CD4-positive, alpha-beta T cell (primary cell): ENCODE measurements around the gene LTC4S. TPM values are rescaled to one million over a fixed set of nuclear protein-coding genes. Genes with fewer than 3 reads are reported as not detected.

Experiments
- ATAC-seq: fragments of 200-7000 bp; cut with Tn5 transposase; one replicate; pipeline ENCODE4 v1.10.0; 2022; ENCODE audit warnings: mild to moderate bottlenecking; ENCODE audit not compliant: poor library complexity
- CTCF ChIA-PET: fragments of 350-600 bp; sonication (Branson Sonifier 250); formaldehyde crosslinking; loops from one replicate; lab custom pipeline; 2021; ENCODE audit warnings: antibody characterized with exemption, inconsistent platforms; lab: Charles Lee
- POLR2A ChIA-PET: fragments of 350-600 bp; sonication (Branson Sonifier 250); formaldehyde crosslinking; loops from one replicate; lab custom pipeline; 2021; ENCODE audit warnings: antibody characterized with exemption, inconsistent platforms; lab: Charles Lee
- DNase-seq, 14 experiments: peaks; one replicate each; pipeline ENCODE4 v3.0.0-alpha.2; 2013 to 2020; ENCODE audit warnings: mixed read lengths in 2 of 14
- H3K27ac ChIP-seq, 2 donors: one replicate each; pipeline versions ENCODE4 v1.5.1 to v1.7.0; 2013; ENCODE audit warnings: low read length in 2 of 2, low read depth in 1 of 2, mild to moderate bottlenecking in 1 of 2
- H3K27me3 ChIP-seq, 2 experiments: 1 replicate in 1 of 2; 2 replicates in 1 of 2; pipeline versions ENCODE4 v1.6.1 to v1.7.0; 2013; ENCODE audit warnings: low read length in 2 of 2, control low read depth in 1 of 2, mild to moderate bottlenecking in 1 of 2, moderate library complexity in 1 of 2; ENCODE audit not compliant: insufficient read depth in 2 of 2, control insufficient read depth in 1 of 2
- H3K36me3 ChIP-seq: one replicate; pipeline ENCODE4 v1.6.1; 2013; ENCODE audit warnings: low read length, control low read depth; ENCODE audit not compliant: insufficient read depth
- H3K4me1 ChIP-seq: one replicate; pipeline ENCODE4 v1.6.1; 2013; ENCODE audit warnings: low read length, control low read depth; ENCODE audit not compliant: insufficient read depth
- H3K4me3 ChIP-seq: one replicate; pipeline ENCODE4 v1.5.1; 2013; ENCODE audit warnings: mild to moderate bottlenecking, low read length, moderate library complexity
- H3K9me3 ChIP-seq, 2 experiments: 1 replicate in 1 of 2; 2 replicates in 1 of 2; pipeline versions ENCODE4 v1.6.1 to v1.7.0; 2013; ENCODE audit warnings: low read length in 2 of 2, mild to moderate bottlenecking in 2 of 2, control low read depth in 1 of 2, moderate library complexity in 1 of 2; ENCODE audit not compliant: control insufficient read depth in 1 of 2, insufficient read depth in 1 of 2
- H3K27ac Mint-ChIP-seq: one replicate; pipeline ENCODE4 v1.8.0; 2020; ENCODE audit warnings: mixed read lengths
- H3K27me3 Mint-ChIP-seq: one replicate; pipeline ENCODE4 v1.8.0; 2021; ENCODE audit warnings: mixed read lengths
- H3K36me3 Mint-ChIP-seq: one replicate; pipeline ENCODE4 v1.8.0; 2021; ENCODE audit warnings: low read depth, mixed read lengths
- H3K4me1 Mint-ChIP-seq: one replicate; pipeline ENCODE4 v1.8.0; 2021; ENCODE audit warnings: low read depth, mixed read lengths
- H3K4me3 Mint-ChIP-seq: one replicate; pipeline ENCODE4 v1.8.0; 2020; ENCODE audit warnings: mild to moderate bottlenecking, mixed read lengths
- H3K9me3 Mint-ChIP-seq: one replicate; pipeline ENCODE4 v1.8.0; 2020; ENCODE audit warnings: mixed read lengths
- intact Hi-C, 2 experiments: fragments of 100-400 bp; cut with DNase I in 1 of 2; cut with micrococcal nuclease in 1 of 2; formaldehyde crosslinking; loops; one replicate each; pipeline versions ENCODE4 v1.15.1 to v1.9.0; 2023 to 2025; cut with DNase I, micrococcal nuclease
- total RNA-seq, 174 experiments: library from RNA in 2 of 174; stranded (reverse) in 2 of 174; gene quantifications; one replicate each; pipeline ENCODE4 v1.2.3 and lab custom pipeline; 2021 to 2026
- TF ChIP-seq, protein P1 (sequence below): fragments of 200-600 bp; IDR thresholded peaks from one replicate; pipeline ENCODE4 v1.8.0; 2022; ENCODE audit warnings: antibody characterized with exemption, mild to moderate bottlenecking

Gene LTC4S
- total RNA-seq, 2 experiments from 2014 or later = 3.6 to 4.2 TPM

DNA sequence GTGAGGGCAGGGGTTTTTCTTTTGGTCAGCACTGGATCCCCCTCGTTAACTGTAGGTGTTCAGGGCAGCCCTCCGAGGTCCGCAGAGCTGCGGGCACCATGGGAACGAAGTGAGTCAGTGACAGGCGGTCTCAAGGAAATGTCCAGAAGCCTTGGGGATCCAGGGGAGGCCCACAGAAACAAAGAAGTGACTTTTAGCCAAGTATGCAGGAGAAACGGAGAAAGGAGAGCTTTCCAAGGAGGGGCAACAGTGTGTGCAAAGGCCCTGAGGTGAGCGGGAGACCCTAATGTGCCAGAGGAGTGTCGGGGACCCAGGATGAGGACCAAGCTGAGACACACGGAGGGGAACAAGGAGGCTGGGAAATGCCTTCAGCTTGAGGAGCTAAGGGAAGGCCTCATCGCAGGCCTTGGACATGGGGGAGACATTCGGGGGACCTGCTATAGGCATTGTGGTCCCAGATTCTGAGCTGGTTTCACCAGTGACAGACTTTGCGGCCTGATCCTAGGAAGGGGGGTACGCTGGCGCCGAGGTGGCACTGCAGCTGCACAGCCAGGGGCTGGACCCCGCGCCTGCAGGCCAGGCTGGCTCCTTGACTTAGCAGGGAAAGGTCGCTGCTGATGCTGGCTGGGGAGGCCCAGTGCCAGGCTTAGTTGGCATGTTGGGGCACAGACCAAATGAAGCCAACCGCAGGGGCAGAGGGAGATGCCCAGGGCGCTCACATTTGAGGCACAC, 3.3 kb downstream of the LTC4S start:
- Histone ChIP-seq H3K9me3 (no peaks in the 10 kb centered on the region), H3K36me3 (peaks cover 28% of the 10 kb centered on the region), H3K27me3 (no peaks in the 10 kb centered on the region), H3K27ac (no peak overlapping the region), H3K4me3 (no peak overlapping the region), H3K4me1 (peaks cover 45% of the 10 kb centered on the region)
- peak in 1 of 14 experiments; percentile 35 for DNase-seq
- peaks cover 45% of the 10 kb centered on the region for H3K4me1 Mint-ChIP-seq
- ChIA-PET POLR2A (interaction anchor here (0.7 to 4.6 kb wide), 5 partner anchors 9 to 174 kb away, joined by 3 to 23 read pairs (median 7); partner anchors contain the start of genes HNRNPH1, MGAT4B and SQSTM1), CTCF (interaction anchor here (1.4 to 3.2 kb wide), 3 partner anchors 26 to 118 kb away, joined by 4 to 22 read pairs (median 6); no protein-coding TSS in a partner anchor)
- no peak for ATAC-seq
- peaks cover 25% of the 10 kb centered on the region for H3K36me3 Mint-ChIP-seq
- TF ChIP-seq, protein P1, sequence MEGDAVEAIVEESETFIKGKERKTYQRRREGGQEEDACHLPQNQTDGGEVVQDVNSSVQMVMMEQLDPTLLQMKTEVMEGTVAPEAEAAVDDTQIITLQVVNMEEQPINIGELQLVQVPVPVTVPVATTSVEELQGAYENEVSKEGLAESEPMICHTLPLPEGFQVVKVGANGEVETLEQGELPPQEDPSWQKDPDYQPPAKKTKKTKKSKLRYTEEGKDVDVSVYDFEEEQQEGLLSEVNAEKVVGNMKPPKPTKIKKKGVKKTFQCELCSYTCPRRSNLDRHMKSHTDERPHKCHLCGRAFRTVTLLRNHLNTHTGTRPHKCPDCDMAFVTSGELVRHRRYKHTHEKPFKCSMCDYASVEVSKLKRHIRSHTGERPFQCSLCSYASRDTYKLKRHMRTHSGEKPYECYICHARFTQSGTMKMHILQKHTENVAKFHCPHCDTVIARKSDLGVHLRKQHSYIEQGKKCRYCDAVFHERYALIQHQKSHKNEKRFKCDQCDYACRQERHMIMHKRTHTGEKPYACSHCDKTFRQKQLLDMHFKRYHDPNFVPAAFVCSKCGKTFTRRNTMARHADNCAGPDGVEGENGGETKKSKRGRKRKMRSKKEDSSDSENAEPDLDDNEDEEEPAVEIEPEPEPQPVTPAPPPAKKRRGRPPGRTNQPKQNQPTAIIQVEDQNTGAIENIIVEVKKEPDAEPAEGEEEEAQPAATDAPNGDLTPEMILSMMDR = no peak
- H3K9me3 Mint-ChIP-seq = no peaks in the 10 kb centered on the region
- H3K4me3 Mint-ChIP-seq = peak overlapping the region; percentile 83
- intact Hi-C loops = loop anchor here (1.0 to 2.0 kb wide), 3 partner anchors 34 to 138 kb away; no protein-coding TSS in a partner anchor
- H3K27ac Mint-ChIP-seq = peak overlapping the region; percentile 44
- H3K27me3 Mint-ChIP-seq = no peaks in the 10 kb centered on the region

DNA sequence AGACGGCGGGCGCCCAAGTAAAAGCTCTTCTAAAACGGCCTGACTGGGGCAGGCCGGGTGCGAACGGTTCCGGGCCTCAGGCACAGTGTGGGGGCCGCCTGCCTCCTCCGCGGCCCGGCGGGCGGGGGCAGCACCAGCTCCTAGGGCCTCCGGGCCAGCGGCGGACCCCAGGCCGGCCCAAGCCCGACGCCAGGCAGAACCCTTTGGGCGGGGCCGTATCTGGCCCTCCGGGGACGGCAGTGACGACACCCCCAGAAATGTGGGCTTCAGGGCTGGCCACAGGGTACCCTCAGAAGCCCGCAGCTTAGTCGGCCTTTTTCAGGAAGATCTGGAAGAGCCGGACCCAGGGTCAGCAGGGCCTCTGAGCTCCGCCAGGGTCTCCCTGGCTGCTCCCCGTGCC, 4.0 kb downstream of the LTC4S start:
- H3K27ac Mint-ChIP-seq = no peak overlapping the region
- peaks cover 42% of the 10 kb centered on the region for H3K4me1 Mint-ChIP-seq
- Histone ChIP-seq H3K27me3 (no peaks in the 10 kb centered on the region), H3K4me3 (no peak overlapping the region), H3K4me1 (peaks cover 50% of the 10 kb centered on the region), H3K9me3 (no peaks in the 10 kb centered on the region), H3K27ac (no peak overlapping the region), H3K36me3 (peaks cover 28% of the 10 kb centered on the region)
- H3K27me3 Mint-ChIP-seq = no peaks in the 10 kb centered on the region
- DNase-seq = peak in 1 of 14 experiments; percentile 38
- ATAC-seq = no peak
- H3K4me3 Mint-ChIP-seq = no peak overlapping the region
- H3K9me3 Mint-ChIP-seq = no peaks in the 10 kb centered on the region
- POLR2A ChIA-PET = interaction anchor here (0.7 to 4.6 kb wide), 3 partner anchors 8 to 174 kb away, joined by 4 to 23 read pairs (median 17); partner anchors contain the start of genes HNRNPH1, MGAT4B and SQSTM1
- intact Hi-C loops = loop anchor here (1.0 to 2.0 kb wide), 3 partner anchors 34 to 139 kb away; no protein-coding TSS in a partner anchor
- TF ChIP-seq, protein P1 = no peak
- CTCF ChIA-PET = interaction anchor here (3.2 kb wide), 1 partner anchor 35 kb away, joined by 22 read pairs; no protein-coding TSS in a partner anchor
- peaks cover 27% of the 10 kb centered on the region for H3K36me3 Mint-ChIP-seq

DNA sequence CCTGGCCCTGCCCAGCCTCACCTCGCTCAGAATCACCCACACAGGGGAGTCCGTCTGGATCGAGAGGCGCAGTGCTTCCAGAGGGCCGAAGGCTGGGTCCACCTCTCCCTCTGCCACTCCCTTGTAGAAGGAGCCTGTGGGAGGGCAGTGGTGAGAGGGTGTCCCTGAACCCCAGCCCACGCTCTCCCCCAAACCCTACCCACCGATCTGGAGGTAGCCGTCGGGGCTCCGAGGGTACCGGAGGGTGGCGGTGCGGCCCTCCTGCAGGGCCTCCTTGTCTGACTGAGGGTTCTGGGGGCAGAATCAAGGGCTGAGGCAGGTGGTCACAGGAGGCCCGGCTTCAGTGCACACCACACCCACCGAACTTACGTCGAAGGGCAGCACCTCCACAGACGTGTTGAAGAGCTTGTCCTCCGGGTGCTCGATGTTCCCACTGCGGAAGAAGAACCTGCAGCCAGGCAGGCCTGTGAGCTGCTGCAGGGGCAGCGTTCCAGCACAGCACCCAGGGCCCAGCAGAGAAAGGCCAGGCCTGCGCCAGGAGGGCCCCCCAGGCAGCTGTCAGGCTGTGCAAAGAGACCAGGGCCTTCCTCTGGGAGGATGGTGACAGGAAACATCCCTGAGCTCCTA, 4.5 kb downstream of the LTC4S start:
- Mint-ChIP-seq H3K36me3 (peaks cover 27% of the 10 kb centered on the region), H3K27ac (no peak overlapping the region), H3K4me3 (no peak overlapping the region), H3K9me3 (no peaks in the 10 kb centered on the region), H3K4me1 (peaks cover 42% of the 10 kb centered on the region), H3K27me3 (no peaks in the 10 kb centered on the region)
- ChIA-PET POLR2A (no interaction called here), CTCF (no interaction called here)
- Histone ChIP-seq H3K36me3 (peaks cover 28% of the 10 kb centered on the region), H3K9me3 (no peaks in the 10 kb centered on the region), H3K27ac (no peak overlapping the region), H3K27me3 (no peaks in the 10 kb centered on the region), H3K4me3 (no peak overlapping the region), H3K4me1 (peaks cover 52% of the 10 kb centered on the region)
- DNase-seq (no peak), ATAC-seq (no peak)
- intact Hi-C loops = no loop called here
- TF ChIP-seq, protein P1 = no peak
